ENCODE results near the gene ZNF516. TPM values are rescaled to one million over a fixed set of nuclear protein-coding genes. Genes with fewer than 3 reads are reported as not detected.
A peak's percentile ranks its signal among the peaks of the same experiment; 100 is the strongest.

ZNF516 gene
- total RNA-seq, 2 donors from 2014 or later = 7.9 to 13.8 TPM

DNA sequence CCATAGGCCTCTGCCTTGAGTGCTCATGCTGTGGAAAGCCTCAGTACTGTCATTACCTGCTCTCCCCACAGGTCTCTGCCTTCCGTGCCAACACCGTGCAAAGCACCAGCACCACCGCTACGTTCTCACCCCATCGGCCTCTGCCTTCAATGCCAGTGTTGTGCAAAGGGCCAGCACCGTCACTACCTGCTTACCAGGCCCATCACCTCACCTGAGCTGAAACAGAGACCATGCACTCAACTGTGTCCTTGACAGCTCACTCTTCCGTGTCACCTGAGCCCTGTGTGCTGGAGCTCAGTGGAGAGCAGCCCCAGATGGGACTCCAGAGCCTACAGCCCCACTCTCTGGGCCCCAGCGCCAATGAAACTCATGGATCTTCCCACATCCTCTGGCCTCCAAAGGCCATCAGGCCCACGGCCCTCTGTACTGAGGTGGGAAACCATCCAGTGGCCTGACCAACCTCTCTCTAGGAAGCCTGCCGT is 62.7 kb downstream of the ZNF516 start:
- ATAC-seq (no peak), DNase-seq (ENCODE audit: low spot score in 2 of 2) (no peak)
- H3K9me3 Mint-ChIP-seq = no peaks in the 10 kb centered on the region
- peak overlapping the region in 1 of 2 donors; percentile 47 for H3K27ac Mint-ChIP-seq
- no peaks in the 10 kb centered on the region for H3K36me3 Mint-ChIP-seq

- DNase-seq (ENCODE audit: low spot score in 2 of 2) (no peak), ATAC-seq (no peak)
- Mint-ChIP-seq H3K27ac (no peak overlapping the region), H3K36me3 (no peaks in the 10 kb centered on the region), H3K9me3 (no peaks in the 10 kb centered on the region)
Measured at GRCh38 chr18:76431437-76432273, 63.4 kb downstream of the ZNF516 start.

DNA sequence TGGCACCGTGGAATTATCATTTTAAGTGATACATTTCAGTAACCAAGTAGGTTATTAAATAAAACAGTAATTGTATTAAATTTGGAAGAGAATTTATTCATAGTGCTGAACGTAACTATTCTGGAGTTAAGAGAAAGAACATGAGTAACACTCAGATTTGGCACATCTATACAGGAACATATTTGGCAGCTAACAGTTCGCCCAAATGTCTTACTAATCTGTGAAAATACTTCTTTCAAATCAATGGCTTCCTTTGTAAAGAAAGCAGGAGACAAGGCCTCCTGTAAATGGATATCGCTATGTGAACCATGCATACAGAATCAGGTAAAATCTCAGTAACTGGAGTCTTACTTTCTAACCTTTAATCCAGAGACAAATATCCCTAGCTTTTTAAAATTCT is 64.4 kb downstream of the ZNF516 start:
- no peak for ATAC-seq

GRCh38 chr18:76429262-76430126 is 65.5 kb downstream of the ZNF516 start:
- no peak for DNase-seq (ENCODE audit: low spot score in 2 of 2)
- Mint-ChIP-seq H3K27ac (no peak overlapping the region), H3K36me3 (no peaks in the 10 kb centered on the region), H3K9me3 (no peaks in the 10 kb centered on the region)
- ATAC-seq = no peak

More for the DNA sequence above, 64.4 kb downstream of the ZNF516 start:
- H3K9me3 Mint-ChIP-seq = no peaks in the 10 kb centered on the region
- DNase-seq (ENCODE audit: low spot score in 2 of 2) = no peak
- H3K36me3 Mint-ChIP-seq = no peaks in the 10 kb centered on the region
- no peak overlapping the region for H3K27ac Mint-ChIP-seq

DNA sequence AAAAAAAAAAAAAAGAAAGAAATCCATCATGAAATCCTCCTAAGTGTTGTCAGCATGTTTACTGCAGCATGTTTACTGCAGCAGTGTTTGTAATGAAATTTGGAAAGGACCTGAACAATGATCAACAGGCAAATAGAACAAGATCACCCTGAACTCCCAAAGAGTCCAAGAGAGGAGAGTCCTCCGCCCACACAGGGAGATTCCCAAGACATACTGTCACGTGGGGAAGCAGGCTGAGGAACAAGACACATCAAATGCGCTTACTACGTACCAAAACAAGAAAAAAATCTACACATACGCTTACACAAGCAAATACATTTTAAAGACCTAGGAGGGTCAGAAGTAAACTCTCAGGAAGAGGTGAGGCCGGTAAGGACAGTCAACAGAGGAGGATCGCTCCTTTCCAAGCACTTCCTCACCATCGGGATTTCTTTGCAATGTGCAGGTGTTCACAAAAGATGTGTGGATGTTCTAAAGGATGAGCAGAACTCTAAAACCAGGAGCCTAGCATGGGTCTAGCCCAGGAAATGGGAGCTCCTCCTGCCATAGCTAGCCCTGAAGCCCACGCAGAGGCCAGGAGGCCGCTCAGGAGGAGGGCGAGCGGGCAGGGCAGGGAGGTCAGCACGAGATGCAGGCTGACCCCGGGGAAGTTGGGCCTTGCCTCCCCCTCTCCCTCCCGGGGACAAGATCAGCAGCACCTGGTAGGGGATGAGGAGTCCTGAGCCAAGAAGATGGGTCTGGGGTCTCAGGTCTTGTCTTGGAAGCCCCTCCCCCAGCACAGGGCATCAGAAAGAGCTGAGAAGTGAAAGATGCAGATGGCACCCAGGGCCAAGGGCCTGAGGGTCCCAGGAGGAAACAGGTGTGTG is 66.4 kb downstream of the ZNF516 start:
- no peak for ATAC-seq
- DNase-seq (ENCODE audit: low spot score in 2 of 2) = no peak
- Mint-ChIP-seq H3K36me3 (no peaks in the 10 kb centered on the region), H3K27ac (peak overlapping the region in 1 of 2 donors; percentile 66), H3K9me3 (no peaks in the 10 kb centered on the region)

- ATAC-seq = peak in 1 of 2 donors; percentile 39
- no peaks in the 10 kb centered on the region for H3K36me3 Mint-ChIP-seq
Measured at GRCh38 chr18:76426737-76427305, 68.2 kb downstream of the ZNF516 start.

DNA sequence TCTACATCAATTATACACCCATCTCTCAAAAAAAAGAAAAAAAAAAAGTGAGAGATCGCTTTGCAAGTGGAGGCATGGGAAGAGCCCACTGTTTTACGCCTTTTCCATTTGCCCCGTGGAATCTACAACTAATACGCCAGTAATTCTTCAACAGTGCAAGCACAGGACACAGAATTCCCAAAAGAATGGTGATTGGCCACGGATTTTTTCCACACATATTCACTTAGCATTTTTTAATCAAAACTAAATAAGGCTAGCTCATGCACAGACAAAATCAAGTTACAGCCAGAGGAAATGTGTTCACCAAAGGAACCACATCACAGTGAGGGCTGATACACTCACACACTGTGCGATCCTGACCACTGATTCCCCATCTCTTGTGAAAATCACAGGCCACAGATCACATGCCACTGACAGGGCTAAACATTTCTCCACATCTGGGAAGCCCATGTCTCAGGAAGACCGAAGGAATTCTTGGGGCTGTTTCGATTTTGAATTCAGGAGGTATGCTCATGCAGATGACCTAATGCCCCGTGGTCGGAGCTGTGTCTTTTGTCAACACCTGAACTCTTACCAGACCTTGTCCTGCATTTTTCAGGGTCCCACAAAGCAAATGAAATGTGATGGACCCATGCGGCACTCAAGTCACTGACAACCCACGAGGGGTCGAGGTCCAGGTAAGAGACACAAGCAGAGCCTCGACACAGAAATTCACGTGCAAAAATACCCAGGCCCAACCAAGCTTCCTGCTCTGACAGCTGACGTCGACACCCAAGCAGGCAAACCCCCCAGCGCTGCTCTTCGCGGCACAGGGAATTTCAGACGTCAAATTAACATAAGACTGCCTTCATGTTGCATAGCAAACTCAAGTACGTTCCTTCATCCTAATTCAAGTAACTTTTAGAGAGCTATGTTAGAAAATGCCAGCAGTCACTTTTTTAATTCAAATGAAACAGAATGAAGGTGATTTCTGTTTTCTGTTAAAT is 69.6 kb downstream of the ZNF516 start:
- no peaks in the 10 kb centered on the region for H3K36me3 Mint-ChIP-seq
- H3K27ac Mint-ChIP-seq = no peak overlapping the region
- ATAC-seq (peak in 1 of 2 donors; percentile 55), DNase-seq (ENCODE audit: low spot score in 2 of 2) (no peak)
- H3K9me3 Mint-ChIP-seq = no peaks in the 10 kb centered on the region

More at GRCh38 chr18:76426737-76427305, 68.2 kb downstream of the ZNF516 start:
- Mint-ChIP-seq H3K27ac (no peak overlapping the region), H3K9me3 (no peaks in the 10 kb centered on the region)
- peak in 1 of 2 donors; percentile 26 for DNase-seq (ENCODE audit: low spot score in 2 of 2)

DNA sequence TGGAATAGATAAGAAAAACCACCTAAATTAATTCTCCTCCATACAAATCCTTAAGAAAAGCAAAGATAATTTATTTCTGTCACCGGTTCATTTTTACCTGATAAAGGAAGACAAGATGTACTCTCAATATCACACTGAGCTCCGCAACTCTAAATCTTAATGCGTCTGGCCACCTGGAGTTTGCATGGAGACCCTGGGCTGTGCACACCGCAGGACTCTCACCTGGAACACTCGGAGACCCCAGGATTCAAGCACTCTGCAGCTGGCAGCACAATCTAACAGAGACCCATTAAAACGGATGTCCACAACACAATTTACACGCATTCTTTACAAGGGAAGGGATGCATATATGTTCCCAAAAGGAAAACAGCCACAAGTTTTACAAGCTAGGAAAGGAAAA is 72.2 kb downstream of the ZNF516 start:
- ATAC-seq = no peak
- Mint-ChIP-seq H3K27ac (no peak overlapping the region), H3K9me3 (no peaks in the 10 kb centered on the region), H3K36me3 (no peaks in the 10 kb centered on the region)
- no peak for DNase-seq (ENCODE audit: low spot score in 2 of 2)

DNA sequence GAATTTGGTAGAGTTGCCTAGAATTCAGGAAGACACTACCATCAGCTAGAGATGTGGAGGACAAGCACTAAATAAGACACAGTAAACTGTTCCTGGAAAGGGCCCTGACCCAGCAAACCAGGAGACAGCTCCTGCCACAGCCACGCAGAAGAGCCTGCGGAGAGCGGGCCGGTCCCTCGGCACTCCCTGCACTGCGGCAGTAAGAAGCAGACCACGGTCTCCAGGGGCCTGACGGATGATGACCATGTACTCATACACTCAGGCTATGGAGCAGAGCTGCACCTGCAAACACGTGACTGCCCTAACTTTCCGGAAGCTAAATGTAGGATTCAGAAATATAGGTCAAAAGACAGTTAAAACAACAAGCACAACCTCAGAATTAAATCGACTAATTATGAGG is 72.9 kb downstream of the ZNF516 start:
- Mint-ChIP-seq H3K27ac (no peak overlapping the region), H3K36me3 (no peaks in the 10 kb centered on the region), H3K9me3 (no peaks in the 10 kb centered on the region)
- no peak for ATAC-seq
- DNase-seq (ENCODE audit: low spot score in 2 of 2) = no peak

GRCh38 chr18:76421685-76422078 is 73.4 kb downstream of the ZNF516 start:
- no peak for DNase-seq (ENCODE audit: low spot score in 2 of 2)
- H3K36me3 Mint-ChIP-seq = no peaks in the 10 kb centered on the region
- no peak for ATAC-seq
- no peaks in the 10 kb centered on the region for H3K9me3 Mint-ChIP-seq
- no peak overlapping the region for H3K27ac Mint-ChIP-seq

DNA sequence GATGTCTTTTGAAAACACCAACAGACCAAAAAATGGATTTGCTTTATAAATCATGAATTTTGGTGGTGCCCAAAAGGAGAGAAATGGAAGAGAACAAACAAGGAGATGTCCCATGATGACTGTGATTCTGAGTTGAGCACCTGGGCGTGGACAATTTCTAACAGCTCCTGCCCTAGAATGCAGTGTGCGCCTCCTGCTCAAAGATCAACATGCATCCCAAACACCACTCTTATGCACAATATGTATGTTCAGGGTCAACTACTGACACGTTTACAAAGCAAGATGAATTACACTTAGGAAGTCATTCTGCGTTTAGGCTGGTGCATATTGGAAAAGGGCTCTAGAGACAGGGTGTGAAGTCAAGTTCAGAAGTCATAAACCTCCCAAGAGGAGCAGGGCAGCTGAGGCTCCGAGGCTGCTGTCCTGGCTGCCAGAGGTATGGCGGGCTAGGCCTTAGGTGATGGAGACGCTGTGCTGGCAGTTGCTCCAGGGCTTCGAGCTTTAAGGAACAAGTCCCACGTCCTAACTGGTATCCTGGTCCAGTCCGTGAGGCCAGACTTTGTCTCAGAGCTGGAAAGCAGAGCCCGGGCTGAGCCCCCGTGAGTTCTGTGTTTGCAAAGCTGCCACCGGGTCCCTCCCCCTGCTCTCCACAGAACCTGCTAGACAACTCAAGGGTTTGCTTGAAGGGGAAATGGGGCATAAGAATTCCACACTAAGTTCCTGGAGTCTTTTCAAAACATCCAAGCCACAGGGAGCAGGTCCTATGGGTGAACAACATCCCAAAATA is 74.0 kb downstream of the ZNF516 start:
- DNase-seq (ENCODE audit: low spot score in 2 of 2) (peak in 1 of 2 donors; percentile 26), ATAC-seq (no peak)
- H3K27ac Mint-ChIP-seq = no peak overlapping the region
- no peaks in the 10 kb centered on the region for H3K36me3 Mint-ChIP-seq
- no peaks in the 10 kb centered on the region for H3K9me3 Mint-ChIP-seq

- no peak overlapping the region for H3K27ac Mint-ChIP-seq
- no peaks in the 10 kb centered on the region for H3K36me3 Mint-ChIP-seq
- DNase-seq (ENCODE audit: low spot score in 2 of 2) (no peak), ATAC-seq (no peak)
- H3K9me3 Mint-ChIP-seq = no peaks in the 10 kb centered on the region
Measured at GRCh38 chr18:76419811-76420210, 75.2 kb downstream of the ZNF516 start.

DNA sequence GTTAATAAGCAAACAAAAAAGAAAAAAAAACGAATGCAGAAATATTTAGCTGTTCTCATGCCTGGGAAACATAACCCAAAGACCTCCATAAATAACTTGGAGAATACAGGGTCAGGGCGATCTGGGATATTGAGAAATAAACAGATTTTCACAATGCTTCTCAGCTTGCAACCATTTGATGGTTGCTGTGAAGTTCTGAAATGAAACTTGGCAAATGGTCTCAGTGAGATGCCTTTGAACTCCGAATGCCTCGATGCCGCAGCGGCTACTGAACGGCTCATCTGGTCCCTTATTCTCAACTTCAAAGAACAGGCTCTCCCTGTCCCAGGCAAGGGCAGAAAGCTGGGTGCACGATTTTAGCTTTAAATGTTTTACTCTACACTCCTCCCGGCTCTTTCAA is 78.1 kb downstream of the ZNF516 start:
- no peaks in the 10 kb centered on the region for H3K9me3 Mint-ChIP-seq
- no peaks in the 10 kb centered on the region for H3K36me3 Mint-ChIP-seq
- ATAC-seq (no peak), DNase-seq (ENCODE audit: low spot score in 2 of 2) (no peak)
- no peak overlapping the region for H3K27ac Mint-ChIP-seq

GRCh38 chr18:76414936-76415621 is 80.0 kb downstream of the ZNF516 start:
- H3K36me3 Mint-ChIP-seq = peaks cover 6% of the 10 kb centered on the region in 2 donors
- ATAC-seq = no peak
- no peak for DNase-seq (ENCODE audit: low spot score in 2 of 2)
- H3K27ac Mint-ChIP-seq = no peak overlapping the region
- peaks cover 0 to under 1% of the 10 kb centered on the region in 2 donors for H3K9me3 Mint-ChIP-seq

All from activated naive CD4-positive, alpha-beta T cell treated with anti-CD3 and anti-CD28 coated beads, Interleukin-2, amount 50 U/mL, for 72 hours (primary cell).